Esophagus squamous epithelium (tissue), 4 donors: Measurements from ENCODE around the gene SLC25A3.
"Not testable (repeated sequence)": the region's sequence is repeated elsewhere in the genome, so short reads cannot be mapped to it uniquely, and the experiment has no call there.

Experiments
- CTCF ChIP-seq, 6 experiments: fragments of 450-650 bp in 4 of 6; fragments of 200-600 bp in 2 of 6; sonication (generic) in 2 of 6; IDR thresholded peaks; one replicate each; pipeline ENCODE4 v1.5.1; 2016 to 2019; ENCODE audit warnings: antibody characterized with exemption in 6 of 6, mild to moderate bottlenecking in 4 of 6, moderate library complexity in 4 of 6
- POLR2A ChIP-seq, 4 donors: fragments of 450-650 bp; IDR thresholded peaks; one replicate each; pipeline ENCODE4 v1.6.1; 2017; ENCODE audit warnings: antibody characterized with exemption in 4 of 4, mild to moderate bottlenecking in 4 of 4, moderate library complexity in 3 of 4

- not testable (repeated sequence) for TF ChIP-seq CTCF, POLR2A (IDR thresholded peaks at IDR 0.05)
These were observed 49.3 kb downstream of the SLC25A3 start for GRCh38 chr12:98642801-98643200.
